GM23338 (cell line): ENCODE results near the gene BTBD9. TPM values are rescaled to one million over a fixed set of nuclear protein-coding genes. Genes with fewer than 3 reads are reported as not detected.

Experiments used
- ATAC-seq: fragments of 200-7000 bp; cut with Tn5 transposase; 3 replicates; pipeline ENCODE4 v1.9.1; 2020
- DNase-seq: peaks from one replicate; pipeline ENCODE4 v3.0.0-alpha.2; 2015; ENCODE audit warnings: low spot score
- H2AFZ ChIP-seq: fragments of 200-600 bp; sonication (generic); 2 replicates; pipeline ENCODE4 v1.8.0; 2016; ENCODE audit warnings: antibody characterized with exemption, mild to moderate bottlenecking, moderate library complexity
- H3F3A ChIP-seq: fragments of 200-600 bp; sonication (generic); replicated peaks from 2 replicates; pipeline ENCODE4 v1.8.0; 2017; ENCODE audit warnings: antibody characterized with exemption, mixed run types, low read depth
- H3K27ac ChIP-seq: fragments of 200-600 bp; sonication (generic); 2 replicates; pipeline ENCODE4 v1.6.1; 2016; ENCODE audit warnings: low read depth
- H3K27me3 ChIP-seq: fragments of 200-600 bp; sonication (generic); 2 replicates; pipeline ENCODE4 v1.8.0; 2016; ENCODE audit warnings: mild to moderate bottlenecking, mixed run types, moderate library complexity; ENCODE audit not compliant: insufficient read depth
- H3K36me3 ChIP-seq: fragments of 200-600 bp; sonication (generic); 2 replicates; pipeline ENCODE4 v1.8.0; 2016; ENCODE audit warnings: mild to moderate bottlenecking; ENCODE audit not compliant: insufficient read depth
- H3K4me1 ChIP-seq: fragments of 200-600 bp; sonication (generic); 2 replicates; pipeline ENCODE4 v1.8.0; 2016; ENCODE audit warnings: mild to moderate bottlenecking, moderate library complexity; ENCODE audit not compliant: insufficient read depth
- H3K4me2 ChIP-seq: fragments of 200-600 bp; sonication (generic); 2 replicates; pipeline ENCODE4 v1.7.1; 2017; ENCODE audit warnings: mixed run types
- H3K4me3 ChIP-seq: fragments of 200-600 bp; sonication (generic); 2 replicates; pipeline ENCODE4 v1.6.1; 2016; ENCODE audit warnings: mixed run types
- H3K79me2 ChIP-seq: fragments of 200-600 bp; sonication (generic); replicated peaks from 2 replicates; pipeline ENCODE4 v1.8.0; 2017; ENCODE audit warnings: mild to moderate bottlenecking; ENCODE audit not compliant: insufficient read depth
- H3K9me2 ChIP-seq: fragments of 200-600 bp; sonication (generic); 2 replicates; pipeline ENCODE4 v1.8.0; 2017; ENCODE audit not compliant: insufficient read depth
- H4K20me1 ChIP-seq: fragments of 200-600 bp; sonication (generic); replicated peaks from 2 replicates; pipeline ENCODE4 v1.8.0; 2017; ENCODE audit warnings: mild to moderate bottlenecking; ENCODE audit not compliant: insufficient read depth
- H3K27ac Mint-ChIP-seq: 2 replicates; pipeline ENCODE4 v1.8.0; 2020; ENCODE audit warnings: inconsistent platforms, mild to moderate bottlenecking, moderate library complexity, mixed read lengths
- H3K27me3 Mint-ChIP-seq: 3 replicates; pipeline ENCODE4 v1.8.0; 2022; ENCODE audit warnings: low read depth, mild to moderate bottlenecking, moderate library complexity, mixed read lengths, inconsistent platforms; ENCODE audit not compliant: insufficient read depth, poor library complexity
- H3K36me3 Mint-ChIP-seq: 3 replicates; pipeline ENCODE4 v1.8.0; 2021; ENCODE audit warnings: low read depth, mild to moderate bottlenecking, inconsistent platforms, moderate library complexity, mixed read lengths
- H3K4me1 Mint-ChIP-seq: 3 replicates; pipeline ENCODE4 v1.8.0; 2020; ENCODE audit warnings: mild to moderate bottlenecking, inconsistent platforms, mixed read lengths
- H3K4me3 Mint-ChIP-seq: 3 replicates; pipeline ENCODE4 v1.8.0; 2021; ENCODE audit warnings: moderate library complexity, mild to moderate bottlenecking, inconsistent platforms, mixed read lengths
- H3K9me3 Mint-ChIP-seq: 3 replicates; pipeline ENCODE4 v1.8.0; 2020; ENCODE audit warnings: moderate library complexity, mild to moderate bottlenecking, inconsistent platforms, mixed read lengths
- CREB1 ChIP-seq: fragments of 250-450 bp; sonication (Bioruptor Pico); IDR thresholded peaks from 2 replicates; pipeline ENCODE4 v1.5.0; 2020; ENCODE audit warnings: low read depth, mild to moderate bottlenecking, moderate library complexity
- ETS1 ChIP-seq: IDR thresholded peaks from 2 replicates; pipeline ENCODE4 v1.6.1; 2016; ENCODE audit warnings: antibody characterized with exemption
- EZH2 ChIP-seq: fragments of 200-600 bp; sonication (generic); IDR thresholded peaks from one replicate; pipeline ENCODE4 v1.8.0; 2017; ENCODE audit warnings: antibody characterized with exemption, mild to moderate bottlenecking, low read depth; ENCODE audit not compliant: unreplicated experiment
- EZH2phosphoT487 ChIP-seq: fragments of 200-600 bp; sonication (generic); IDR thresholded peaks from one replicate; pipeline ENCODE4 v1.8.1; 2018; ENCODE audit warnings: antibody characterized with exemption; ENCODE audit not compliant: unreplicated experiment
- POLR2AphosphoS5 ChIP-seq: IDR thresholded peaks from 2 replicates; pipeline ENCODE4 v1.6.1; 2016; ENCODE audit warnings: antibody characterized with exemption, low read depth
- REST ChIP-seq: IDR thresholded peaks from one replicate; pipeline ENCODE4 v1.6.1; 2018; ENCODE audit warnings: antibody characterized with exemption; ENCODE audit not compliant: unreplicated experiment
- STAT1 ChIP-seq: IDR thresholded peaks from one replicate; pipeline ENCODE4 v1.6.1; 2016; ENCODE audit warnings: antibody characterized with exemption; ENCODE audit not compliant: unreplicated experiment
- ZNF114 ChIP-seq: fragments of 250-450 bp; sonication (Bioruptor Pico); IDR thresholded peaks from 2 replicates; pipeline ENCODE4 v1.5.0; 2020; ENCODE audit warnings: mild to moderate bottlenecking, moderate library complexity
- ZNF331 ChIP-seq: fragments of 250-450 bp; sonication (Bioruptor Pico); IDR thresholded peaks from 2 replicates; pipeline ENCODE4 v1.5.0; 2020; ENCODE audit warnings: low read depth, mild to moderate bottlenecking, moderate library complexity
- ZNF462 ChIP-seq: fragments of 250-450 bp; sonication (Bioruptor Pico); IDR thresholded peaks from 2 replicates; pipeline ENCODE4 v1.5.0; 2020; ENCODE audit warnings: mild to moderate bottlenecking, moderate library complexity
- polyA plus RNA-seq: library from polyadenylated mRNA; unstranded; fragments of >200 nt; fragmentation: Nextera tagmentation; extraction: Ambion mirVana; gene quantifications from 2 replicates; pipeline ENCODE4 v1.2.1, GENCODE V29; 2016
- total RNA-seq: library from RNA; depleted of rRNA; stranded (reverse); fragments of >200 nt; shearing (Covaris generic); gene quantifications from 2 replicates; pipeline ENCODE4 v1.2.3, GENCODE V29; 2014

Gene BTBD9
- total and polyA plus RNA-seq, 2 experiments from 2014 or later = 4.2 to 5.3 TPM

GRCh38 chr6:38631186-38631783 is 8.4 kb downstream of the BTBD9 start (continued):
- TF ChIP-seq REST (no peak), EZH2phosphoT487 (no peak), EZH2 (no peak), ZNF114 (CRISPR knock-in tag) (no peak)

- Mint-ChIP-seq H3K27ac (no peak overlapping the region), H3K36me3 (no peaks in the 10 kb centered on the region), H3K9me3 (peaks cover 6% of the 10 kb centered on the region; the same call in 1 of the 3 replicates), H3K4me3 (no peak overlapping the region), H3K27me3 (peaks cover 1% of the 10 kb centered on the region), H3K4me1 (peaks cover 7% of the 10 kb centered on the region)
- Histone ChIP-seq H3K4me2 (no peak overlapping the region), H3K79me2 (no peaks in the 10 kb centered on the region), H3K27me3 (no peaks in the 10 kb centered on the region), H4K20me1 (no peaks in the 10 kb centered on the region), H2AFZ (no peak overlapping the region), H3K4me3 (no peak overlapping the region), H3K9me2 (peaks cover 4% of the 10 kb centered on the region; the same call in 1 of the 2 replicates), H3K36me3 (no peaks in the 10 kb centered on the region), H3K4me1 (no peaks in the 10 kb centered on the region), H3K27ac (no peak overlapping the region), H3F3A (no peaks in the 10 kb centered on the region)
- ATAC-seq (no peak), DNase-seq (no peak)
- TF ChIP-seq ZNF114 (CRISPR knock-in tag) (no peak), POLR2AphosphoS5 (no peak), ETS1 (no peak), CREB1 (no peak), STAT1 (no peak), ZNF462 (CRISPR knock-in tag) (no peak), ZNF331 (CRISPR knock-in tag) (no peak), REST (no peak)
These were observed 14.5 kb downstream of the BTBD9 start for GRCh38 chr6:38625217-38625616.
